Measurements from ENCODE around the gene ISOC2.

ISOC2 gene

DNA sequence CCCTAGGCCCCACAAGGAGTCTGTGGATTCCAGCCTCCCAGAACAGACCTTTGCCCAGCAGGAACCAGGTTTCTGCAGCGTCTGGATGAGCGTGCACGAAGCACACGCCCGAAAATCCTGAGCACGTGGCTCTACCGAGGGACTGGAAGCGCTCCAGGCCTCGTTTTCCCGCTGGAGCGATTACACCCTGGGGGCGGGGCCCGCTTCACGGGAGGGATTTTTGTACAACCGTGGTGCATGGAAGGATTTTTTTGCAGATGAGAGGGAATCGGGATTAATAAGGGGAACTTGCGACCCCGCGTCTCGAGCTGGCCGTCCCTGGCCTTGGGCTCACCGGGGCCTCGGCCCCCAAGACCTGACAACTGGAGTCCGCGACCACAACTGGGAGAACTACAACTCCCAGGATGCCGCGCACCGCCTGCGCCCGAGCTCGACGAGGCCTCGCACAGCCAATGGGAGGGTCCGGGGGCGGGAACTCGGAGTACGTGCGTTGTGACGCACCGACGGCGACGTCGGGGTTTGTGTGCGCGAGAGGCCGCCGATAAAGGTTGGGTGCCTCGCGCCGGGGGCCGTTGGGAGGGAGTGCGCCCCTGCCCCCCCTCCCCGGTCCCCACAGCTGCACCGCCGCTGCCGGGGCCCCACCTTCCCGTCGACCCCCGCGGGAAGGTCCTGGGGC lies 14.8 kb upstream of the ISOC2 start, which contains the start of gene ZNF628:
ZNF628 (plus strand) TSS at position 518 of the 676 bp plus-strand sequence. CDS start 3,294 bp downstream, outside the sequence.
- peak; percentile 99 for DNase-seq

DNA sequence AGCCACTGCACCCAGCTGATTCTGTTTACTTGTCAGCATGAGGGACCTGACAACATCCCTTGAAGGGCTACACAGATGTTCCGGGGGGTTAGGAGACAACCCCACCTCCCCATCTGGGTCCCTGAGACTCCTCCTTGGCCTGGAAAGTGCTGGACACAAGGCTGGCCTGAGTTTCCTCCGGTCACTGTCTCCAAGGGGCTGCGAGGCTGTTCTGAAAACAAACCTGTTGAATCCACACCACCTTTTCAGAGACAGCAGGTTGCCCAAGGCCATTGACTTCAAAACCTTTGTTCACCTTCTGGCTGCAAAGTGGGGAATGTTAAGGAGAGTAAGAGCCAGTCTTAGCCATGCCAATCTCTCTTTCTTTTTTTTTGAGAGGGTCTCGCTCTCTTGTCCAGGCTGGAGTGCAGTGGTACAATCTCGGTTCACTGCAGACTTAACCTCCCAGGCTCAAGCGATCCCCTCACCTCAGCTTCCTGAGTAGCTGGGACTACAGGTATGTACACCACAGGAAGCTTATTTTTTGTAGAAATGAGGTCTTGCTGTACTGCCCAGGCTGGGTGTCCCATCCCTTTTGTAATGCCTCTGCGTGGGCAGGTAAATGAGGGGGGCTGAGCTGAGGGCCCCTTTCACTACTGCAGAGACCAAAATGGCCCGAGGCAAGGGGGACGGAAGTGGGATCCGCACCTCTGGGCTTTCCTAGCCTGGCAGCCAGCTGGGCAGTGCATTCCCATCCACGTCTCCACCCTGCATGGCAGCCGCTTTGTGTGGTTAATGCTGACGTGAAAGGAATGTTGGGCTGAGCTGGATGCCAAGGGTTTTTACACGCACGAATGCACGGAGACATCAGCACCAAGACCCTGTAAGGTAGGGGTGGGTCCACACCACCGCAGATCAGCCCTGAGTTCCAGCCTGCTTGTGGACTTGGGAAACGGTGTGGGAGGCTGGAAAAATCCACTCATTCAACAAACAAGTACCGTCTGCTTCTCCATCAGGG lies 13.1 kb upstream of the ISOC2 start:
- no peak for DNase-seq

DNA sequence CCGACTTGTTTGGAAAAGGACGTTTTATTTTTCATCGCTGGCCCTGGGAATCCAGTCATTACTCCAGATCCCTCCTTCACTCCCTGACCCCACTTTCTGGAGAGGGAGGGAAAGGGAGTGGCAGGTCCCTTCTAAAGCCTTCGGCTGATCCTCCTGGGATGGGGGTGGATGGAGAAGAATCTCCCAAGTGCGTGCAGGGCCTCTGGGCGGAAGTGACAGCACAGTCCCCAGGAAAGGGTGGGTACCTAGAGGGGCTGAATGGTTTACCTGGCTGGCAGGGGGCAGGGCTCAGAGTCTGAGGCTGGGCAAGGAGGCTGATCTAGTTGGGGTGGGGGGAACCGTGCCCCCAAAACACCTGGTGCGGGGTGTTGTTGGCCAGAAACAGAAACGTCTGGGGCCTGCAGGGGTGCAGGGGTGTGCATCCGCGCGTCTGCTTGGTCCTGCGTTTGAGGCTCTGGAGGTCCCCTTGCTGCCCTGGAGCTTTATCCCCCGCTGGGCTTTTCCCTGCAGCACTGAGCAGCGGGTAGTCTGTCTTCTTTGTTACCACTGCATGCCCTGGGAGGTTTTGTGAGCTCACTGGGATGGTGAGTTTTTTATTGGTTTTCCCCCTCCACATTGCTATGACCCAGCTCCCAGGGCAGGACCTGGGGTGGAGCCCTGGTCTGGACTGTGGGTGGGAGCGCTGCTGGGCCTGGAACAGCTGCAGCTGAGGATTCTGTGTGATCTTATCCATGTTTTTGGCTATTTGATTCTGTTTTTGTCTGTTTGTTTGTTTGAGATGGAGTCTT lies 12.0 kb upstream of the ISOC2 start:
- DNase-seq = no peak

DNA sequence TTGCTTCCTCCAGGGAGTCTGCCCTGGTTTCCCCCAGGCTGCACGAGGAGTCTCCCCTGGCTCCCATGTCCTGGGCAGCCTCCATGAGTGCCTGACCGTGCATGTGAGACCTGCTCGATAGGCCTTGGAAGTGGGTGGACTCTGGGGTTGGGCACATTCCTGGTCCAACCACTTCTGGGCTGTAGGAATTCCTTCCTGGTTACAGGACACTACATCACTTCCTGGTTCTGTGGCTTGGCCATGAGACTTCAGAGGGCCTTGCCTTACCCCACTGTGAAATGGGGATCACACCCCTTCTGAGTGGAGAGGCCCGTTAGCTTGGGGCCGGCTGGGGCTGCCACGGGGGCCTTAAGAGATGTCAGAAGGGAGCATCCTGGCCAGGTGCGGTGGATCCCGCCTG lies 11.0 kb upstream of the ISOC2 start:
- no peak for DNase-seq

DNA sequence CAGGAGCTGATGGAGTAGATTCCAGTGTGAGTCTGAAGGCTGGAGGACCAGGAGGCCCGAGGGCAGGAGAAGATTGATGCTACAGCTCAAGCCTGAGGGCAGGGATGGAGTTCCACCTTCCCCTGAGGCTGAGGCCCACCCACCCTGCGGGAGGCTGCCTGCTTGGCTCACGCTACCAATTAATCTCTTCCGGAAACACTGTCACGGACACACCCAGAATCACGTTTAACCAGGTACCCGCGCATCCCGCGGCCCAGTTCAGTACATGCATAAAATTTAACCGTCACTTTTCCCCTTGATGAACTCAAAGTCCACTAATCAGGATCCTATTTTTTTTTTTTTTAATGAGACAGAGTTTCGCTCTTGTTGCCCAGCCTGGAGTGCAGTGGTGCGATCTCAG lies 9.8 kb upstream of the ISOC2 start:
- no peak for DNase-seq

DNA sequence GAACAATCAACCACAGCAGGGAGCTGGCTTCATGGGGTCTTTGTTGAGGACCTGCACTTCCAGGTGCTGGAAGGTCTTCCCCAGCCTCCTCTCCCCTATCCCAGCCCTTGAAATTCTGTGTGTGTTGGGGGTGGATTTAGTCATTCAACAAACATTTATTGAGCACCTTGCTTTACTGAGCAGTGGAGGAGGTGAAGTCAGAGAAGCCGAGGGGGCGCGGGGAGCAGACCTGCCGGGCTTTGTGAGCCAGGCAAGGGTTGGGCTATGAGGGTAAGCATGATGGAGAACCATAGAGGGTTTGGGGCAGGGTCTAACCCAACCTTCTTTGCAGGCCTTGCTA lies 6.6 kb upstream of the ISOC2 start:
- no peak for DNase-seq

DNA sequence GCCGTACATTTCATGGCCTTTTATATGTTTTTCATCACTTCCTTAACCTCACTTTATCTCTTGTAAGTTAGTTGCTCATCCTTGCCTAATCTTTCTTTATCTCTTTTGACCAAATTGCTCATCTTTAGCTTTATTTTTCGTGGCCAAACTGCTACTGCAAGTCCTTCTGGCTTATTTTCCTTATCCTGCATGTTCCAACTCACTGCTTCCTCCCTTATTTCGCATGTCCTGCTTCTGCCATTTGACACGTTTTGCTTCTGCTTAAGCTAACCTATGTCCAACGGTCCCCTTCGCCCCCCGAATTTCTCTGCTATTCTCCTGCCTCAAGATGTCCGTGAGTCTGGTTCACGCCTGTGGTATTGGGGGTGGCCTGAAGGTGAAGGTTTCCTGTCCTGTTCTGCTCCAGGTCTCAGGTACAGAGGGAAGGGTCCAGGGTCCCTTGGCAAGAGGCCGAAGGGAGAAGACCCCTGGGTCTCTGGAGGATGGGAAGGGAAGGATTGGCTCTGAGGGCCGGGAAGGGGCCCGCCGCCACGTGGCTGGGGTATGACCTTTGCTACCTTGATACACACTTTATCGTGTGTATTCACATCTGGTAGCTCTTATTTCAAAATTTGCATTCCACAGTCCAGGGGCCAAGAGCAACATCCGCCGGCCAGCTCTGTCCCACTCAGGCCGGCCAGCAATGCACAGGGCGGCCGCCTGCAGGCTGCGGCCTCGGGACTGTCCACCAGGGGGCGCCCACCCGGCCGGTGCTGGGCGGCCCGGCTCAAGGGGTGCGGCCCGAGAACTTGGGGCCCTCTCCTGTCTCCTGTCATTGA lies 6.0 kb upstream of the ISOC2 start:
- DNase-seq = peak; percentile 96

DNA sequence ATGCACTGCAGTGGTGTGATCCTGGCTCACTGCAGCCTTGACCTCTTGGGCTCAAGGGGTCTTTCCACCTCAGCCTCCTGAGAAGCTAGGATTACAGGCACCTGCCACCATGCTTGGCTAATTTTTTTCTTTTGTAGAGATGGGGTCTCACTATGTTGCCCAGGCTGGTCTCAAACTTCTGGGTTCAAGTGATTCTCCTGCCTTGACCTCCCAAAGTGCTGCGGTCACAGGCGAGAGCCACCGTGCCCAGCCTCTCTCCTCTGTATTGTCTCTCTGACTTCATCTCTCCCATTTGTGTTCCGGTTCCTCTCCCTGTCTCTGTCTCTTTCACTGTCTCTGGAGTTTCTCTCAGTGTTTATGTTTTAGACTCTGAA lies 4.8 kb upstream of the ISOC2 start:
- DNase-seq = no peak

DNA sequence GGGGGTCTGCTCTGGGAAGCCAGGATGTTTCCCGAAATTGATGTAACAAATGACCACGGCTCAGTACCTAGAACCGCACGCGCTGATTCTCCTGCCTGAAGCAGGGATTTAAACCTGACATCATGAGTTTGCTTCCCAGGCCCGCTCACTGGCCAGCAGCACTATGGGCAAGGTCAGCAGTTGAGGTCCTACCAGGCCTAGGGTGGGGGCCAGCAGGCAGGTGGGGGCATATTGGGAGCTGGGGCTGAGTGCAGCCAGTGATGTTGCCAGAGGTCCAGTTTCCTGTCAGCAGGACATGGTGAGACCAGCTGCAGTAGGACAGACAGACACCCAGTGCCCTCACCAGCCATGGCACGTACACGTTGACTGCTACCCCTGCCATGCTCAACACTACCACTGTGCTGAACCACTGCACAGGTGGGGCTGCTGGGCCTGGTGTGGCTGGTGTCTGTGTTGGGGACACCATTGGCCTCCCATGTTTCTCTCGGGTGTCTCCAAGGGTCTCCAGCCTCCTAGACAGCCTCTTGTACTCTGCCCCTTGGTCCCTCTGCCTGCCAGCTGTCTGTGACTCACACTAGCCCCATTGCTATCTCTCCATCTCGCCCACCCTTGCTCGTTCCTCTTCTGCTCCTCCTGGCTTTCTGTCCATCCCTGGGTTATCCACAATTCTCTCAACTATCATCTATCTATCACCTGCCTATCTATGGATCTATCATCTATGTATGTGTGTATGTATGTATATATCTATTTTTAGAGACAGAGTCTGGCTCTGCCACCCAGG lies 4.2 kb upstream of the ISOC2 start:
- peak; percentile 38 for DNase-seq

DNA sequence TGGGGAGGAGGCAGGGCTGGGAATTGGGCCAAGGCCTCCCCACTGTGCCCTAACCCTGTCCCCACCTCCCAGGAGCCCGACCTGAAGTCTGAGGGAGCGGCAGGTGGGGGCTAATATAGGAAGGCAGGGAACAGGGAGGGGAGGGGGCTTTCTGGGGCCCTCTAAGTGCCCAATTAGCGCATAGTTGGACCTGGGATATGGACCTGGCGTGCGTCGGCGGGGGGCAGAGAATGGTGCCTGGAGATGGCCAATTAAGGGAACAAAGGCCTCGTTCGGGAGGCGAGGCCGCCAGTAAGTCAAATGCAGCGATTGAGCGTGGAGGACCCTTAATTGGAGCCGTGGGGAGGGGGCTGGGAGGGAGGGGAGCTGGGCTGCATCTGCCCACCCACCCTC lies 3.2 kb upstream of the ISOC2 start, which contains the start of gene C19orf85:
C19orf85 (minus strand) TSS at position 90 of the 393 bp plus-strand sequence. CDS start 197 bp downstream, outside the sequence.
- DNase-seq = no peak

DNA sequence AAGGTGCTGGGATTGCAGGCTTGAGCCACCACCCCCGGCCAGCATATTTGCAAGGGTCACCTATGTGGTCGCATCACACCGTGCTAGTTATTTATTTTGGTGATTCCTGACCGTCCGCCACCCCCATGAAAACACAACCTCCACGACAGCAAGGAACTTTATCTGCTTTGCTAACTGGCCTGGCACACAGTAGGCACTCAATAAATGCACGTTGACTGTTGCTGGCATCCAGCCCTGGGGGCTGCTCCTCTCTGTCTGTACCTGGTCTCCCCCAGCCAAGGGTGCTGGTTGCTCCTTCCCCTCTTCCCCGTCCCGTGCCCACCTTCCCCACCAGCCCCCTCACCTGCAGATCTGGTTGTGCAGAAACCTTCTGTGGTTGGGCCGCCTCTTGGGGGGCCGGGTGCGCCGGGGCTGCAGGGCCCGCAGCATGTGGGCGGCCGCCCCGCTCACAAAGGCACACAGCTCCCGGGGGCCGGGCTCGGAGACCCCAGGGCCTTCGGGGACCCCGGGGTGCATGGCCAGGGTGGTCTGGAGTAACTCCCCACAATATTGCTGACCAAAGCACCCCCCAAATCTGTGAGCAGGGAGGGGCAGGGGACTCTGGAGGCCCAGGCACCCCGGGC lies 2.7 kb upstream of the ISOC2 start:
- no peak for DNase-seq

DNA sequence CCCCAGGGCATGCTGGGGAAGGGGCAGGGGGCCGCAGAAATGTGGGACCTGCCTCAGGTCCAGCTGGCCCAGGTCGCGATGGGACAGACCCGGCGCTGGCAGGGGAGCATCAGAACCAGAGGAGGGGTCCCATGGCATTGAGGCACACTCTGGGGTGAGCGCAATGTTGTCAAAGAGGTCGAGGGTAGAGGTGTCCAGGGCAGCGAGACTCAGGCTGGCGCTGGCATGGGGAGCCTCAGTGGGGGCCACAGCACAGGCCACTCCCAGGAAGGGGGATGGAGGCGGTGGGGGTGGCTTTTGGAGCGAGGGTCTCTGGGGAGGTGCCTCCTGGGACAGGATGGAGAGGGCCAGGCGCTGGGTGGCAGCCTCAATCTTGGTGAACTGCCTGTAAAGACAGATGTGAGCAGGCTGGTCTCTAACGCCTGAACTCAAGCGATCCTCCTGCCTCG lies 2.2 kb upstream of the ISOC2 start:
- DNase-seq = no peak

DNA sequence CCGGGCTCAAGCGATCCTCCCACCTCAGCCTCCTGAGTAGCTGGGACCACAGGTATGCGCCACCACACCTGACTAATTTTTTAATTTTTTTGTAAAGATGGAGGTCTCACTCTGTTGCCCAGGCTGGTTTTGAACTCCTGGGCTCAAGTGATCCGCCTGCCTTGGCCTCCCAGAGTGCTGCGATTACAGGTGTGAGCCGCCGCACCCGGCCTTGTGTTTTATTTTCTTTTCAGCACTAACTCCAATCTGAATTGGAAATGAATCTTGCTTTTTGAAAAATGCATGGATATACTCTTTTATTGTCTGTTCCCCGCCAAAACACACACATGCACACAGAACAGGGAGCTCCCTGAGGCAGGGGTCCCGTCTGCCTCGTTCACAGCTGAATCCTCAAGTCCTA lies 1.3 kb upstream of the ISOC2 start:
- no peak for DNase-seq

DNA sequence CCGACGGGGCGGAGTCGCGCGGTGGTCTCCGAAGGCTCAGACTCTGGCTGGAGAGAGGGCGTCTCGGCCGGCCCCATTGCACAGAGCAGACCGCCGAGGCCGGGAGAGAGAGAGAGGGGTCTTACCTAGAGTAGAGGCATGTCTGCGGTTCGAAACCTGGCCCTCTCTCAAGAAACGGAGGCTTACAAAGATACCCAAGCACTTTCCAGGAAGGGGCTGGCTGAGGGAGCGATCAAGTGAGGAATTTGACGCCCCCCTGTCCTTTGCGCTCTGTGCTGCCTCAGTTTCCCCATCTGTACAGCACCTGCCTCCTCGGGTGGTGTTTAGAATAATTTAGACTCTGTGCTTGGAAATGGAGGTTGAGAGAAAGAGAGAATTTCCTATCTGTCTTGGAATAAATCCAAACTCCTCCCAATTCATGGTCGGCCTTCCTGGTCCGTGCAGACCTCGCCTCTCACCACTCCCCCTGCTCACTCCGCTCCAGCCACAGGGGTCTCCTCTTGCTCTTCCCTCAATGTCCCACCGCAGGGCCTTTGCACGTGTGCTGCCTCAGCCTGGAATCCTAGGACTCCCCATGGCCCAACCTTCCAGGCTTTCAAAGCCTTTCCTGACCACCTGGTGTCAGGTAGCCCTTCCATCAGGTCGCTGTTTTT lies 658 bp upstream of the ISOC2 start:
- DNase-seq = peak; percentile 71

DNA sequence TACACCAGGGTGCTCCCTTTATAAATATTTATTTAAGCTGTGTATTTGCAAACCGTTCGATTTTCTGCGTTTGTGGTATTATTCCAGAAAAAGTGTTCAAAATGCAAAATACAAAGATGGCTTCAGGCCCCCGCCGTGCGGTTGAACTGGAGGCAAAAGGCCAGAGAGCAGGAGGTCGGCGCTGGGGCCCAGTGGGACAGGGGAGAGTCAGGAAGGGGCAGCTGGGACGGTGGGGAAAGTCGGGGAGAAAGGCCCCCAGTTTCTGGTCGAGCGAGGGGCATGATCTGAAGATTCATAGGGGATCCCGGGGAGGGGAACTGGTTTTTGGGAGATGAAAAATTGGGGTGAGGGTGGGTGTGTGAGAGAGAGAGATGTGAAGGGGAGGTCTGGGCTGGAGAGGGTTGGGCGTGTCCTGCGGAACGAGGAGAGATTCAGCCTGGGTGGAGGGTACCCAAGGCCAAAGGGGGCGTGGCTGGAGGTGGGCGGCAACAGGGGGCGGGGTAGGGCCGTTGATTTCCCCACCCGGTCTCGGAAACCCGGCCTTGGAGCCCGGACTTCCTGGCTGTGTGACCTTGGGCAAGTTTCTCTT lies 678 bp downstream of the ISOC2 start:
- DNase-seq = peak; percentile 77

DNA sequence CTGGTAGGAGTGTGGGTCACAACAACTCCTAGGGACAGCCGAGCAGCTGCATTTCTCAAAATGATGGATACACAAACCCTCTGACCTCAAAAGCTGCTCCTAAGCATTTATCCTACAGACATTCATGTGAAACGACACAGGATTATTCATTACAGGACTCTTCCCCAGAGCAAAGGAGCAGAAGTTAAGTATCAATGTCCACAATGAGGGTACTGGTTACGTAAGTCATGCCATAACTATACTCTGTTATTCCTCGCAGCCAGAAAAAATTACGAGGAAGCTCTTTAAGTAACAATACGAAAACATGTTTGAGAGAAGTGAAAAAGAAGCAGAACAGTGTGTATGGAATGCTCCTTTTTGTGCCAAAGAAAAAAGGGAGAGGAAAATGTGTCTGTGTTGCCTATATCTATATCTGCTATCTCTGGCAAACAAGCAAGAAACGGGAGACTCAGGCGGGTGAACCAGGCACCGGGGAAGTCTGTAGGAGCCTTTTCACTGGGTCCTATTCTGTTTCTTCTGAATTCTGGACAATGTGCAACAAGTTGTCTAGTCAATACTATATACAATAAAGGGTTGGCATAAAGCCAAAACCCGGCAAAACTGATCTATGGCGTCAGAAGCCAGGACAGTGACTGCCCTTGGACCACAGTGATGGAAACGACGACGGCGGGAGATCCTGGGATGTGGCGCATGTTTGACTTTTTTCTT lies 1.3 kb downstream of the ISOC2 start:
- DNase-seq = peak; percentile 34

DNA sequence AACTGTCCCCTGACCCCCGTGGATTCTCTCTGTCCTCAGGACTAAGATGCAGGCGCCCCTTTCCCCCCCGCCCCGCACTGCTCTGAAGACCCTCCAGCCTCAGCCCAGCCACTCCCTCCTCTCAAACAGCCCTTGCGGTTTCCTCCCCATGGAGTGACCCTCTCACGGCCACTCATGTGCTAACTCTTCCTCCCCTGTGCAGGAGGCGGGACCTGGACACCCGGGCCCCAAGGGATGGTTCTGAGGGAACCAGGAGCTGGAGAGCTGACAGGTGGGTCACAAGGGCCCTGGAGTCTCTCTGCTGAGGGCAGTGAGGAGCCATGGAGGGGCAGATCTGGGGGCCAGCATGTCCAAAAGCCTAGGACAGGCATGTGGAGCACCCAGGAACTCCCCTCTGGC lies 1.9 kb downstream of the ISOC2 start:
- no peak for DNase-seq

DNA sequence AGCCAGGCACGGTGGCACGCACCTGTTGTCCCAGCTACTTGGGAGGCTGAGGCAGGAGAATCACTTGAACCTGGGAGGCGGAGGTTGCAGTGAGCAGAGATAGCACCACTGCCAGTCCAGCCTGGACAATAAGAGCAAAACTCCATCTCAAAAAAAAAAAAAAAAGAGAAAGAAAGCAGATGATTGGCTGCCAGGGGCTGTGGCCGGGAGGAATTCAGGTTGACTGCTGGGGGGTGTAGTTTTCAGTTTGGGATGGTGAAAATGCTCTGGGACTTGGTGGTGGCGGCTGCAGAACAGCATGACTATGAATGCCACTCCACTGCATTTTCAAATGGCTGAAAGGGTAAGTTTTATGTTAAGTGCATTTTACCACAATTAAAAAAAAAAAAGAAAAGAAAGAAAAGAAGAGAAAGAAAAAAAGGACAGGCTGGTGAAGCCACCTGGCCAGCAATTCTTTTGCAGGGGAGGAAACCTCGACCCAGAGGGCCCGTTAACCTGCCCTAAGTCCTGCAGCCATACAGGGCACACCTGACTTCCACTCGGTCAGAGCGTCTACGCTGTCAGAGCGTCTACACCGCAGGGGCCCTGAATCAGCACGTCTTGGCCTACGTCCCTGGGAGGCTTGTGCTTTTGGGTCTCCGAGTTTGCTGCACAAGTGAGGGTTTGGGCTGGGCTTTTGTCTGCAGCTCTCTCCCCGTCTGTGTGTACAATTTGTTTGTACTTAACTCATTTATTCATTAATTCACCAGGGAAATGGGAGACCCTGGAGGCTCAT lies 3.6 kb downstream of the ISOC2 start:
- DNase-seq = no peak

DNA sequence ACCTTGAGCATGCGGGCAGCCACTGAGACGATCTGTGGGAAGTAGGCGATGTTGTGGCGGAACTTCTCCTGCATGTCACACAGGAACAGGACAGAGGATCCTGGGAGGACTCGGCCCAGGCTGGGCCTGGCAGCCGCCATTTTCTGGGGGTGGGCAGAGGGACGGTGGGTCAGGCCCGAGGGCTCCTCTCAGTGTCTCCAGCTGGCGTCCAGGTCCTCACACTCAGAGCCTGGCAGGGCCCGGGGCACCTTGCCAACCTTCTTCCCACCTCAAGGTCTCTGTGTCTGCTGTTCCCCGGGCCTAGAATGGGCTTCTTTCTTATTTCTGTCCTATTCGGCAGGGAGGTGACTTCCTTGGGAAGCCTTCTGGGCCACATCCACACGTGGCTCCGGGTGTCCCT lies 5.1 kb downstream of the ISOC2 start:
- no peak for DNase-seq

Measured in OCI-M1 (cell line).